IPS-NIHi7 (cell line): ENCODE measurements around the gene OSBPL9.
"Not testable (repeated sequence)": the region's sequence is repeated elsewhere in the genome, so short reads cannot be mapped to it uniquely, and the experiment has no call there.

Experiments
- DNase-seq: peaks from one replicate; pipeline ENCODE4 v3.0.0; 2012; ENCODE audit warnings: mixed read lengths; ENCODE audit errors: extremely low spot score

OSBPL9 gene

GRCh38 chr1:51636764-51637522 lies 20.1 kb downstream of the OSBPL9 start:
- DNase-seq, result no peak

GRCh38 chr1:51638350-51638749 lies 21.5 kb downstream of the OSBPL9 start:
- DNase-seq, result no peak

- DNase-seq, result no peak
Observed at GRCh38 chr1:51639694-51640093, 22.8 kb downstream of the OSBPL9 start.

GRCh38 chr1:51641096-51641495 lies 24.2 kb downstream of the OSBPL9 start:
- DNase-seq, result no peak

GRCh38 chr1:51642739-51643142 lies 25.8 kb downstream of the OSBPL9 start:
- DNase-seq, result no peak

- DNase-seq, result no peak
Observed at GRCh38 chr1:51643362-51643761, 26.5 kb downstream of the OSBPL9 start.

- no peak for DNase-seq
Observed at GRCh38 chr1:51644020-51644419, 27.1 kb downstream of the OSBPL9 start.

- DNase-seq, result no peak
Observed at GRCh38 chr1:51644533-51645197, 27.8 kb downstream of the OSBPL9 start.

GRCh38 chr1:51646592-51646991 lies 29.7 kb downstream of the OSBPL9 start:
- not testable (repeated sequence) for DNase-seq

- peak; percentile 66 for DNase-seq
Observed at GRCh38 chr1:51648180-51649109, 31.6 kb downstream of the OSBPL9 start.

- no peak for DNase-seq
Observed at GRCh38 chr1:51649593-51650091, 32.8 kb downstream of the OSBPL9 start.

GRCh38 chr1:51650198-51650597 lies 33.3 kb downstream of the OSBPL9 start:
- no peak for DNase-seq

GRCh38 chr1:51651552-51651942 lies 34.7 kb downstream of the OSBPL9 start:
- no peak for DNase-seq

- DNase-seq, result no peak
Observed at GRCh38 chr1:51652599-51652998, 35.7 kb downstream of the OSBPL9 start.

- DNase-seq, result no peak
Observed at GRCh38 chr1:51653127-51653526, 36.2 kb downstream of the OSBPL9 start.

GRCh38 chr1:51654000-51654399 lies 37.1 kb downstream of the OSBPL9 start:
- no peak for DNase-seq

GRCh38 chr1:51656374-51656773 lies 39.5 kb downstream of the OSBPL9 start:
- DNase-seq, result no peak

- no peak for DNase-seq
Observed at GRCh38 chr1:51660580-51660979, 43.7 kb downstream of the OSBPL9 start.

- DNase-seq, result no peak
Observed at GRCh38 chr1:51661081-51661518, 44.2 kb downstream of the OSBPL9 start.

- DNase-seq, result no peak
Observed at GRCh38 chr1:51663105-51663504, 46.2 kb downstream of the OSBPL9 start.

GRCh38 chr1:51663721-51664120 lies 46.8 kb downstream of the OSBPL9 start:
- DNase-seq, result no peak
